Activated effector memory CD4-positive, alpha-beta T cell treated with anti-CD3 and anti-CD28 coated beads, Interleukin-2, amount 50 U/mL, for 16 hours (primary cell): ENCODE data around the gene TMEM171.

Source experiments
- DNase-seq: peaks from one replicate; pipeline ENCODE4 v3.0.0-alpha.2; 2020

The TMEM171 gene

GRCh38 chr5:73120222-73121118 lies at the start of gene TMEM171:
TSS of gene TMEM171 (plus strand) at chr5:73120575. CDS start at chr5:73123374, 2,799 bp downstream.
- no peak for DNase-seq

- no peak for DNase-seq
Observed at GRCh38 chr5:73081093-73081492, 39.3 kb upstream of the TMEM171 start.

- no peak for DNase-seq
Observed at GRCh38 chr5:73088026-73088425, 32.3 kb upstream of the TMEM171 start.

- DNase-seq: no peak
Observed at GRCh38 chr5:73093943-73094342, 26.4 kb upstream of the TMEM171 start.

- DNase-seq: no peak
Observed at GRCh38 chr5:73094415-73094814, 26.0 kb upstream of the TMEM171 start.

- no peak for DNase-seq
Observed at GRCh38 chr5:73095564-73096238, 24.7 kb upstream of the TMEM171 start.

GRCh38 chr5:73096239-73096575 lies 24.2 kb upstream of the TMEM171 start:
- no peak for DNase-seq

- no peak for DNase-seq
Observed at GRCh38 chr5:73097740-73098139, 22.6 kb upstream of the TMEM171 start.

GRCh38 chr5:73100109-73100508 lies 20.3 kb upstream of the TMEM171 start:
- no peak for DNase-seq

- no peak for DNase-seq
Observed at GRCh38 chr5:73103870-73104299, 16.5 kb upstream of the TMEM171 start.

GRCh38 chr5:73104326-73104725 lies 16.0 kb upstream of the TMEM171 start:
- DNase-seq: no peak

GRCh38 chr5:73106335-73106734 lies 14.0 kb upstream of the TMEM171 start:
- no peak for DNase-seq

- DNase-seq: no peak
Observed at GRCh38 chr5:73110190-73110589, 10.2 kb upstream of the TMEM171 start.

GRCh38 chr5:73111536-73111935 lies 8.8 kb upstream of the TMEM171 start:
- DNase-seq: no peak

- no peak for DNase-seq
Observed at GRCh38 chr5:73112359-73112758, 8.0 kb upstream of the TMEM171 start.

GRCh38 chr5:73114044-73114688 lies 6.2 kb upstream of the TMEM171 start:
- no peak for DNase-seq

- no peak for DNase-seq
Observed at GRCh38 chr5:73115399-73116051, 4.8 kb upstream of the TMEM171 start.

GRCh38 chr5:73116506-73116905 lies 3.9 kb upstream of the TMEM171 start:
- no peak for DNase-seq

GRCh38 chr5:73117088-73117740 lies 3.2 kb upstream of the TMEM171 start:
- no peak for DNase-seq

- no peak for DNase-seq
Observed at GRCh38 chr5:73118391-73118973, 1.9 kb upstream of the TMEM171 start.

GRCh38 chr5:73119451-73120157 lies 771 bp upstream of the TMEM171 start:
- DNase-seq: no peak

- DNase-seq: no peak
Observed at GRCh38 chr5:73121119-73121463, 716 bp downstream of the TMEM171 start.
